Urinary bladder (tissue), 4 donors: Measurements from ENCODE around the gene ABCC8. TPM values are rescaled to one million over a fixed set of nuclear protein-coding genes. Genes with fewer than 3 reads are reported as not detected.

Experiments used
- DNase-seq: peaks from one replicate; pipeline ENCODE4 v3.0.0-alpha.2; 2015; ENCODE audit errors: extremely low spot score
- H3K27ac ChIP-seq: one replicate; pipeline ENCODE4 v1.5.1; 2013; ENCODE audit warnings: low read depth, mild to moderate bottlenecking, moderate library complexity
- H3K36me3 ChIP-seq: one replicate; pipeline ENCODE4 v1.6.1; 2013; ENCODE audit warnings: mild to moderate bottlenecking, moderate library complexity; ENCODE audit not compliant: insufficient read depth
- H3K4me1 ChIP-seq: one replicate; pipeline ENCODE4 v1.6.1; 2013; ENCODE audit warnings: mild to moderate bottlenecking, moderate library complexity; ENCODE audit not compliant: insufficient read depth
- H3K4me3 ChIP-seq: one replicate; pipeline ENCODE4 v1.5.1; 2013; ENCODE audit warnings: low read depth, low read length
- WGBS: extraction: QIAGEN DNeasy Blood & Tissue Kit; methylation state at CpG from one replicate; pipeline ENCODE4 v1.1.7; 2013; 5-methylcytosine and 5-hydroxymethylcytosine counted together
- polyA plus RNA-seq: library from polyadenylated mRNA; stranded (reverse); fragments of 200-250 nt; gene quantifications from one replicate; pipeline ENCODE4 v1.2.3, GENCODE V29; 2013
- total RNA-seq: library from RNA; depleted of rRNA; stranded (reverse); fragments of >200 nt; gene quantifications from one replicate; pipeline ENCODE4 v1.2.3, GENCODE V29; 2014
- donor health status: healthy with polysubstance abuse.
- donor health status: healthy.

Gene ABCC8
- total and polyA plus RNA-seq, 2 donors = 0.39 to 8.7 TPM

DNA sequence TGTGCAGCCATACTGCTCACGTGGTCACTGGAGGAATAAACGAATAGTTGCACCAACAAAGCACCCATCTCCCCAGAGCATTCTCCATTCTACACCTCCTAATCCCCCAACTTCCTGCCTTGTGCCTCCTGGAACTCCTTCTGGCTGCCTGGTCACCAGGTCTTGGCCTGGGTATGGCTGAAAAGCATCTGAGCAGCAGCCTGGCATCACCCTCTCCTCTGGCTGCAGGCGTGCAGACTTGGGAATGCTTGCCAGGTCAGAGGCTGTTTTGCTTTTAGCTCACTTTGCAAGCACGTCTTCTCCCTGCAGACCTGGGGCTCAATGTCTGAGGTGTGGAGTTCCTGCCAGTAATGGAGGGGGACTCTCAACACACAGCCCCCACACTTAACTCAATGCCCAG, 54.9 kb downstream of the ABCC8 start:
- H3K36me3 ChIP-seq = no peaks in the 10 kb centered on the region
- WGBS = 33% methylated on average over 4 of the region's 4 CpGs
- H3K27ac ChIP-seq = no peak overlapping the region
- no peak overlapping the region for H3K4me3 ChIP-seq
- H3K4me1 ChIP-seq = no peaks in the 10 kb centered on the region
- no peak for DNase-seq

DNA sequence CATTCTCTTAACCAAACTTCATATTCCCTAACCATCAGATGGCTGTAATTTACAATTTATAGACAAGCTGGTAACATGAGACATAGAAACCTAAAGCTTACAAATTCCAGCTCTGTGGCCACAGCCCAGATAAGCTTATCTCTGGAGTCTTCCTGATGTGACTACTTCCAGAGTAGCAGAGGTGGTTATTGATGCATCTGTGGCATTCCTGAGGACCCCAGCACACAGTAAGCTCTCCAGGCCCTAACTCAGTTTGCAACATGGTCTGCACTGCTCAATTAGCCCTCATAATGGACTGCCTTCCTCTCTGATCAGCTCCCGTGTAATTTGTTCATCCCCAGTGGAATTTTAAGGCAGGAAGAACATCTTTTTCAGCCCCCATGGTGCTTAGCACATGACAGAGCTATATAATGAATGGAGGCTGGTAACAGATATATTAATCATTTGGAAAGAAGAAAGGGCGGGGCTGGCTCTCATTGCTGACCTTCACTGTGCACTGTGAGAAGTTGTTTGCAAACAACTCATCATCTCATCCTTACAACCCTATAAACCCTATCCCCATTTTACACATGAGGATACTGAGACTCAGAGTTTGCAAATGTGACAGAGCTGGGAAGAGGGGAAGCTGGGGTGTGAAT, 58.1 kb downstream of the ABCC8 start:
- Histone ChIP-seq H3K27ac (no peak overlapping the region), H3K4me3 (no peak overlapping the region), H3K36me3 (no peaks in the 10 kb centered on the region), H3K4me1 (no peaks in the 10 kb centered on the region)
- WGBS = 54% methylated on average over 2 of the region's 2 CpGs
- no peak for DNase-seq

DNA sequence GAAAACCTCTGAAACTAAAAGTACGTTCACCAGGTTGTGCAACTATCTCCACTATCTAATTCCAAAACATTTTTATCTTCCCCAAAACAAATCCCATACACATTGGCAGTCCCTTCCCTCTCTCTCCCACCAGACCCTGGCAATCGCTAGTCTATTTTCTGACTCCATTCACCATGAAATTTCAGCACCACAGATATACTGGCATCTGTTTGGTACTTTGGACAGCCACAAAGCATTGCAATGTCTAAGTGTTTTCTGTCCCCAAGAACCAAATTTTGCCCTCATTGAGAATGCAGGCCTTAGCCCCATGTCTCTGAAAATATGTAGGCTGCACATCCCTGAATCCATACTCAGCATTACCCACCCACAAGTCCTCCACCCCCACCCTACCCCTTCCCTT, 60.2 kb downstream of the ABCC8 start:
- 60% methylated on average over 2 of the region's 2 CpGs for WGBS
- Histone ChIP-seq H3K27ac (no peak overlapping the region), H3K4me3 (no peak overlapping the region), H3K4me1 (no peaks in the 10 kb centered on the region), H3K36me3 (no peaks in the 10 kb centered on the region)
- no peak for DNase-seq

DNA sequence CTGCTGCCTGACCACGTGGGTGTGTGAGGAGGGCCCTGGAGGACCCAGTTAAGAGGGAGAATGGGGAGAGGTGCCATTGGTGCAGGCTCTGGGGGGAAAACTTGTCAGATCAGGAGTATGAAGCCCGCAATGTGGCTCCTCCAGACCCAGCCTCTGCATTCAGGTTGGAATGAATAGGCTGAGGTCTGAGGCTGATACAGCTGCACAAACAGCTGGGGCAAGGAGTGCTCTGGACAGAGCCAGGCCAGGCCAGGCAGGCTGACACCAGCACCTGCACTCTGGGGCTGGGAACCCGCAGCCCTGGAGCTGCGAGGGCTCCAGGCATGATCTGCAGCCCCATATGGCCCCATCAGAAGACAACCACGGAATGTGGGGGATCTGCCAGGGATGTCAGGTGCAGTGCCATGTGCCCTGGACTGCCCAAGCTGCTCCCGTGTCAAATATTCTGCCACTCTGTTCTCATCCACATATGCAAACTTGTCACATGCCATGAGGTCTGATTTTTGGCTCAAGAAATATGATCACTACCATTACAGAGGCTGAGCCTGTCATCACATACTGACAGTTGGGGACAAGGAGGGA, 61.0 kb downstream of the ABCC8 start:
- Histone ChIP-seq H3K36me3 (no peaks in the 10 kb centered on the region), H3K4me1 (no peaks in the 10 kb centered on the region), H3K27ac (no peak overlapping the region), H3K4me3 (no peak overlapping the region)
- 73% methylated on average over 6 of the region's 6 CpGs for WGBS
- DNase-seq = no peak

DNA sequence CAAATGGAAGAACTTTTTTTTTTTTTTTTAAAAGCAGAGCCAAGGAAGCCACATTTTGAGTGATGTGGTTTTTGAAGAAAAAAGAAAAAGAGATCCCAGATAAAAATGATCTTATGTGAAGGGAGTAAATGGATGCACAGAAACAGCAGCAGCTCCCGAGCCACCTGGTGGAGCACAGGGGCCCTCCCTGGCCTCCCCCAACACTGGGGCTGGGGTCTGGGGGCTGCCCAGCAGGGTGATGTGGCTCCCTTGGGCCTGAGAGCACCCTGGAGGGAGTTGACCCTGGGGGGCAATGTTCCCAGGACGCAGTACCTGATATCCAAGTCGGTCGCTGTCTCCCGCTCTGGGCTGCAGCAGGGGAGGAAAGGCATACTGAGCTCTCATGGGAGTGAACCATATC, 61.7 kb downstream of the ABCC8 start:
- DNase-seq = no peak
- H3K27ac ChIP-seq = no peak overlapping the region
- H3K4me3 ChIP-seq = no peak overlapping the region
- WGBS = 89% methylated on average over 5 of the region's 5 CpGs
- no peaks in the 10 kb centered on the region for H3K4me1 ChIP-seq
- no peaks in the 10 kb centered on the region for H3K36me3 ChIP-seq

DNA sequence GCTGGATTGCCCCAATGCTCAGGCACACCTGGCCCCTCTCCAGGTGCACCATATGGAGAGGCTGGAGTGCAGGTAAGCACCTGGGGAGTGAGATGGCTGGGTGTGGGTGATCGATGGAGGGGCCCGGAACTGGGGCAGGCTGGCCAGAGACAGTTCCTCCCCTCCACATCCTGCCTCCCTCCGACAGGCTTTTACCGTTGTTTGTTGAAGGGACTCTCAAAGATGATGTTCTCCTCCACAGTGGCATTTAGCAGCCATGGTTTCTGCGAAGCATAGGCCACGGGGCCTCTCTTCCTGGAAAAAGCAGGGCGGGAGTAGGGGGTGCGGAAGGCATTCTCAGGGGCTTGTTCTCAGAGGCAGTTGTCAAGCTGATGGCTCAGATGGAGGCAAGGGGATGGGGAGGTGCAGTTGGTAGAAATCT, 62.3 kb downstream of the ABCC8 start:
- DNase-seq = no peak
- Histone ChIP-seq H3K36me3 (no peaks in the 10 kb centered on the region), H3K27ac (no peak overlapping the region), H3K4me1 (no peaks in the 10 kb centered on the region), H3K4me3 (no peak overlapping the region)
- WGBS = 69% methylated on average over 8 of the region's 8 CpGs

DNA sequence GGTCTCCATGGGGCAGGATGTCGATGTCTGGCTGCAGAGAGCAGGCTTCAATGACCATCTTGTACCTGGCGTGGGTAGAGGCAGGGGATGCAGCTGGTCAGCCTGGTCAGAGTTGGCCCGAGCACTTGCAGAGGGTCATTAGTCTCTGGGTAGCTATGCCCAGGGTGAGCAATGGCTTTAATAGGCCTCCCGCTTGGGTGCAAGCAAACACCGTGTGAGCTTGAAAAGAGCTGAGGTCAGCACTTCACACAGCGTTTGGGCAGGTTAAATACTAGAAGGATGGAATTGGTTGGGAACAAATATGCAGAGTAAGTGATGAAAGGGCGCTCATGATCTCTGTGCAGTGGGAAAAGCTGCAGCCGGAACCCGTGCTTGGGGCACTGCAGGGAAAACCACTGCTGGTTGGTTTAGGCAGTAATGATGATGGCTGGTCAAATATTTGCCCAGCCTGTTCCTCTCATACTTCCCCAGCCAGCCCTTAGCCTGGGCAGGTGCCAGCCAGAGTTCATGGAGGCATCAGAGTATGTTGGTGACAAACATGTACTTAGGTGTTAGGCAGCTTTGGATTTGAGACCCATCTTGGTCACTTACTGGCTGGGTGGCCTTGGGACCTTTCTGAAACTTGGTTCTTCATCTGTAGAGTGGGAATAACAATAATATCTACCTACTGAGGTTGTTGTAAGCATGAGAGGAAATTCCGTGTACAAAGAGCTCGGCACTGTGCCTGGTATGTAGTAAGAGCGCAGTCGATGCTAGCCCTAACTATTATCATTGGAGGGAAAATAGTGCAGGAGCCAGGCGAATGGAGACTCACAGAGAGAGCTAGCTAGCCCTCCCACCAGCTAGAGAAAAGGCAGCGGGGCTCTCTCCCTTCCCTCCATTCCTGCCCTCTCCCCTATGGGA, 63.0 kb downstream of the ABCC8 start:
- Histone ChIP-seq H3K36me3 (no peaks in the 10 kb centered on the region), H3K27ac (no peak overlapping the region), H3K4me3 (no peak overlapping the region), H3K4me1 (no peaks in the 10 kb centered on the region)
- WGBS = 78% methylated on average over 15 of the region's 15 CpGs
- no peak for DNase-seq

DNA sequence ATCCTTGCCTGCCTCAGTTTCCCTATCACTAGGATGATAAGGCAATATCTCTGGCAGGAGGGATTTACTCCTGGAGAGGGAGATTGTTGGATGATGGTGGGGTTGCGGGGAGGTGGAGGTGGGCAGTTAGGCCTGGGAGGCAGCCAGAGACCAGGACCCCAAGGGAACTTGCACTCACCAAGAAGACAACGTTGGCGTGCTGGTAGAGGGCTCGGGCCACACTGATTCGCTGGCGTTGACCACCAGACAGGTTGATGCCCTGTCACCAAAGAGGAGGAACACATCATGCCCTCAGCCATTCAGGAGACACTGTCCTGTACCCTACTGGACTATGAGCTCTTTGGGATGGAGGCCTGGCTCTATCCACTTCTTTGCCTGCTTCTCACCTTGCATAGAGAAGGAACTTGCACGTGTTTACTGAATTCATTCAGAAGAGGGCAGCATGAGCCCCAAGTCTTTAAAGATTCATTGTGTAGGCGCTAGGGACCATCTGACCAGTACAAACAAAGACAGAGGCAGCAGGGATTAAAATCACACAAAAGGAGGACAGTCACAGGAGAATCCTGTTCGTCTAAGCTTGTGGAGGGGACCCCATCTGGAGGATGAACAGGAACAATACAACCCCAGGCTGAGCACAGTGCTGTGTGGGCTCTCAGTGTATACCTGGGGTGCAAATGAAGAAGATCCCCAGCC, 64.0 kb downstream of the ABCC8 start:
- no peak overlapping the region for H3K27ac ChIP-seq
- H3K4me3 ChIP-seq = no peak overlapping the region
- DNase-seq = no peak
- 74% methylated on average over 9 of the region's 9 CpGs for WGBS
- no peaks in the 10 kb centered on the region for H3K36me3 ChIP-seq
- no peaks in the 10 kb centered on the region for H3K4me1 ChIP-seq

DNA sequence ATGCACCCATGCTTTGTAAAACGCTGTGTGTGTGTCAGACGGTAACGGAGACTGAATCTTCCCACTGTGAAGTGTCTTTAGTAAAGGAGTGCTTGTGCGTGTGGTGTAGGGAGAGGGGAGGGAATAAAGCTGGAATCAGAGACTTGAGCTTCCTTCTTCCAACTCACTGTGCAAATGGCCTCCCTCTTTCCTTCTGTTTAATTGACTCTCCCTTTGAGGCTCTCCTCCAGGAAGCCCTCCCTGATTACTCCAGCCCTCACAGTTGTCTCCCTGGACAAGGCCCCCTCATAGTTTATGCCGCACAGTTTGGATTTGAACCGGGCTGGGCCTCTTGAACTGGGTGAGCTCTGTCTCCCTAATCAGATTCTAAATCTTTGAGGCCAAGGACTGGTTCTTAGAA, 65.2 kb downstream of the ABCC8 start:
- DNase-seq = no peak
- no peaks in the 10 kb centered on the region for H3K4me1 ChIP-seq
- no peak overlapping the region for H3K4me3 ChIP-seq
- no peaks in the 10 kb centered on the region for H3K36me3 ChIP-seq
- no peak overlapping the region for H3K27ac ChIP-seq
- 68% methylated on average over 6 of the region's 6 CpGs for WGBS

DNA sequence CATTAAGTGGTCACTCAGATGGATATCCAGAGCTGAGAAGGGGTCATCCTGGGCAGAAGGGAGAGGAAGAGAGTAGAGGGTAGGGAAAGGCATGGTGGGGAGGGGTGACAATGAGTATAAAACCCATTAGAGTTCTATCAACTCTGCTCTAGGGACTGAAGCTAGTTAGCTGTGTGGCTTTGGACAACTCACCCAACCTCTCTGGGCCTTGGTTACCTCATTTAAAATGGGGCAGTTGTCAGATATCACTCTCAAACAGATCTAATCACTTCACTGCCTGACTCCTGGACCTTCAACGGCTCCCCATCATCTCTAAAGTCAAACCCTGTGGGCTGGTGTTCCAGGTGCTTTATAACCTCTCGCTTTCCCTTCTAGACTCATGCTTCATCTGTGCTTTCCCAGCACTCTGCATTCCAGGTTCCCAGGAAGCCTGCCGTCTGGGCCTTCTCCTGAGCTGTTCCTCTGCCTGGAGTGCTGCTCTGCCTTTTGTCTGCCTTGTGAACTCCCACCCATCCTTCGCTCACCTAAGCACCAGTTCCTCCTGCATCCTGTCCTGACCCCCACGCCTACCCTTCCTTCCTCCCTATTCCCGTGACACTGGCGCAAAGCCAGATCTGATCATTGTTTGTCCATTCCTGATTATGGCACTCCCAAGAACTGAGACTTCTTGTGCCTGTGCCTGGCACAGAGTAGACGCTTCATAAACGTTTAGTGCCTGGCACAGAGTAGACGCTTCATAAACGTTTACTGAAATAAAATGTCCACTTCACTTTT, 65.9 kb downstream of the ABCC8 start:
- Histone ChIP-seq H3K4me3 (no peak overlapping the region), H3K27ac (no peak overlapping the region), H3K36me3 (no peaks in the 10 kb centered on the region), H3K4me1 (no peaks in the 10 kb centered on the region)
- WGBS = 42% methylated on average over 11 of the region's 11 CpGs
- DNase-seq = no peak

DNA sequence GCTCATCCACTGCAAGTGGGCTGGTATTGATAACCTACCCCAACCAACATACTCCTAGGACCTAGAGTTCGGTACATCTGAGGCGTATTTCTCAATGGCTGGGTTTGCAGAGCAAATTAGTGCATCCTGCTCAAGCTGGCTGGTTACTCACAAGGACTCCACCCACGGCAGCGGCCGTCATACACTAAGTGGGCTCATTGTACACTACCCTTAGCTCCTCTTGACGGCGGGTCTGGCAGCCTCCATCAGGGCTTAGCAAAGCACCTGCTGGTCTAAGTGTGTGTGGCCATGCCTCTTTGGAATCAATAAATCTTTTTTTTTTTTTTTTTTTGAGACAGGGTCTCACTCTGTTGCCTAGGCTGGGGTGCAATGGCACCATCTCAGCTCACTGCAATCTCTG, 68.0 kb downstream of the ABCC8 start:
- Histone ChIP-seq H3K27ac (no peak overlapping the region), H3K4me1 (no peaks in the 10 kb centered on the region), H3K36me3 (no peaks in the 10 kb centered on the region), H3K4me3 (no peak overlapping the region)
- DNase-seq = no peak
- 94% methylated on average over 7 of the region's 7 CpGs for WGBS

DNA sequence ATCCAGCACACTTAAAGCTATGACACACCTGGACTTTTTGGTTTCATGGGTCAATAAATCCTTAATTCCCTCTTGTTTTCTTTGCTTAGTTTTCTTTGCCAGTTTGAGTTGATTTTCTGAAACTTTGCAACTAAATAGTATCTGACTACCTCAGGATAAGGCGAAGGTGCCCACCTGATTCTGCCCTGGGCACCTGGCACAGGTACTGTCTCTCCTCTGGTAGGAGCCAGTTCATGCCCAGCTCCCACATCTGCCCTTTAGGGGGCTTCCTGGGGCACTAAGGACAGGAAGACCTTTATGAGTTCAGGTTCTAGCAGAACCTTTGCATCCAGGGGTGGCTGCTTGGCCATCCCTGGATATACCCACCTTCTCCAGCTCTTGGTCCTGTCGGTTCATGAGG, 68.6 kb downstream of the ABCC8 start:
- 89% methylated on average over 2 of the region's 2 CpGs for WGBS
- DNase-seq = no peak
- no peaks in the 10 kb centered on the region for H3K36me3 ChIP-seq
- H3K4me3 ChIP-seq = no peak overlapping the region
- H3K27ac ChIP-seq = no peak overlapping the region
- no peaks in the 10 kb centered on the region for H3K4me1 ChIP-seq

DNA sequence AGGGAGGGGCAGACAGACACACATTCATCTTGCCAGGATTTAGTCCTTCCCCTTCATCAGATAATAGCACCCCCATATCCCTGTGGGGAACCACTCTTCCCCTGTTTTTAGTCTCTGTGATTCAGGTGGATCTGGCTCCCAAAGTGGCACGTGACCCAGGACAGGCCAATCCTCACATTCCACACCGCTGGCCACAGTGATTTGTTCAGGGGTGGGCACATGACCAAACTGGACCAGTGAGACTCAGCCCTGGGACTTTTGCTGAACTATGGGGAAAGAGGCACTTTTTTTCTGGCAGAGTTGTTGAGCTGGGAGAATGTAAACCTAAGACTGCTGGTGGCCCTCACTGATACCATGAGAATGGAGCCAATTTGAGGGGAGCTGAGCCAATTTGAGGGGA, 69.1 kb downstream of the ABCC8 start:
- WGBS = 92% methylated on average over 2 of the region's 2 CpGs
- Histone ChIP-seq H3K27ac (no peak overlapping the region), H3K4me3 (no peak overlapping the region), H3K4me1 (no peaks in the 10 kb centered on the region), H3K36me3 (no peaks in the 10 kb centered on the region)
- no peak for DNase-seq
